SH-SY5Y (cell line): Measurements from ENCODE around the gene COL26A1.

Experiments
- GATA2 ChIP-seq: IDR thresholded peaks from 2 replicates; pipeline ENCODE4 v1.6.1; 2011; ENCODE audit warnings: mild to moderate bottlenecking, low read depth, low read length
- GATA3 ChIP-seq: IDR thresholded peaks from 2 replicates; pipeline ENCODE4 v1.6.1; 2011; ENCODE audit warnings: low read depth, mild to moderate bottlenecking, low read length, moderate library complexity

GRCh38 chr7:101559586-101559985 lies 196.9 kb downstream of the COL26A1 start:
- TF ChIP-seq GATA2 (no peak), GATA3 (no peak)
